SH-SY5Y (cell line): ENCODE results near the gene NSD1.

Experiments used
- GATA2 ChIP-seq: IDR thresholded peaks from 2 replicates; pipeline ENCODE4 v1.6.1; 2011; ENCODE audit warnings: mild to moderate bottlenecking, low read depth, low read length
- GATA3 ChIP-seq: IDR thresholded peaks from 2 replicates; pipeline ENCODE4 v1.6.1; 2011; ENCODE audit warnings: low read depth, mild to moderate bottlenecking, low read length, moderate library complexity

GRCh38 chr5:177232761-177233160 lies 99.2 kb downstream of the NSD1 start:
- TF ChIP-seq GATA2, result no peak
- TF ChIP-seq GATA3, result no peak
